ENCODE data around the gene KCNK3.

DNA sequence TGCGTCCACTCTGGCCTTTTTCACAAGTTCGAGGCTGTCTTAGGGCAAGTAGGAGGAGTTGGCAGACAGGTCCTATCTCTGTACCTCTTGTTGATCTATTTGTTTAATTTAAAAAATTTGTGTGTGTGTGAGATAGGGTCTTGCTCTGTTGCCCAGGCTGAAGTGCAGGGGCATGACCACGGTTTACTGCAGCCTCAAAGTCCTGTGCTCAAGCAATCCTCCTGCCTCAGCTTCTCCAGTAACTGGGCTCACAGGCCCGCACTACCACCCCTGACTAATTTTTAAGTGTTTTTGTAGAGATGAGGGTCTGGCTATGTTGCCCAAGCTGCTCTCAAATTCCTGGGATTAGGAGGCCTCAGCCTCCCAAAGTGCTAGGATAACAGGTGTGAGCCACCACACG is 67.3 kb downstream of the KCNK3 start:
- TF ChIP-seq EZH2 (IDR thresholded peaks at IDR 0.05; ENCODE audit: insufficient read depth, poor library complexity, severe bottlenecking) (no peak), EZH2phosphoT487 (IDR thresholded peaks at IDR 0.05; ENCODE audit: insufficient read depth, low read depth) (no peak)
